ENCODE data around the gene MYO7A.

The MYO7A gene

GRCh38 chr11:77106321-77106720 is 21.7 kb upstream of the MYO7A start:
- TF ChIP-seq, protein P1, sequence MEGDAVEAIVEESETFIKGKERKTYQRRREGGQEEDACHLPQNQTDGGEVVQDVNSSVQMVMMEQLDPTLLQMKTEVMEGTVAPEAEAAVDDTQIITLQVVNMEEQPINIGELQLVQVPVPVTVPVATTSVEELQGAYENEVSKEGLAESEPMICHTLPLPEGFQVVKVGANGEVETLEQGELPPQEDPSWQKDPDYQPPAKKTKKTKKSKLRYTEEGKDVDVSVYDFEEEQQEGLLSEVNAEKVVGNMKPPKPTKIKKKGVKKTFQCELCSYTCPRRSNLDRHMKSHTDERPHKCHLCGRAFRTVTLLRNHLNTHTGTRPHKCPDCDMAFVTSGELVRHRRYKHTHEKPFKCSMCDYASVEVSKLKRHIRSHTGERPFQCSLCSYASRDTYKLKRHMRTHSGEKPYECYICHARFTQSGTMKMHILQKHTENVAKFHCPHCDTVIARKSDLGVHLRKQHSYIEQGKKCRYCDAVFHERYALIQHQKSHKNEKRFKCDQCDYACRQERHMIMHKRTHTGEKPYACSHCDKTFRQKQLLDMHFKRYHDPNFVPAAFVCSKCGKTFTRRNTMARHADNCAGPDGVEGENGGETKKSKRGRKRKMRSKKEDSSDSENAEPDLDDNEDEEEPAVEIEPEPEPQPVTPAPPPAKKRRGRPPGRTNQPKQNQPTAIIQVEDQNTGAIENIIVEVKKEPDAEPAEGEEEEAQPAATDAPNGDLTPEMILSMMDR (IDR thresholded peaks at IDR 0.05; ENCODE audit: low read depth, low read length, poor library complexity, severe bottlenecking) = no peak
- no peak for TF ChIP-seq EZH2phosphoT487 (IDR thresholded peaks at IDR 0.05; ENCODE audit: borderline replicate concordance, low read length)
- Histone ChIP-seq H3K79me2 (ENCODE audit: control insufficient read depth, low read length) (no peaks in the 10 kb centered on the region), H3F3A (ENCODE audit: control insufficient read depth, insufficient read depth) (no peaks in the 10 kb centered on the region), H3K4me1 (ENCODE audit: control insufficient read depth, low read length) (no peaks in the 10 kb centered on the region), H4K20me1 (ENCODE audit: control insufficient read depth, insufficient read depth, low read depth, low read length) (no peaks in the 10 kb centered on the region), H3K4me2 (ENCODE audit: low read length) (no peak overlapping the region), H3K9me2 (replicated peaks; ENCODE audit: control insufficient read depth, low read length) (no peaks in the 10 kb centered on the region), H3K9me3 (ENCODE audit: control insufficient read depth, insufficient read depth, low read length) (no peaks in the 10 kb centered on the region), H3K27ac (ENCODE audit: low read depth, low read length) (no peak overlapping the region), H3K27me3 (ENCODE audit: control insufficient read depth, low read length) (no peaks in the 10 kb centered on the region), H3K4me3 (ENCODE audit: low read length) (no peak overlapping the region), H3K36me3 (ENCODE audit: control insufficient read depth, low read length) (no peaks in the 10 kb centered on the region)

DNA sequence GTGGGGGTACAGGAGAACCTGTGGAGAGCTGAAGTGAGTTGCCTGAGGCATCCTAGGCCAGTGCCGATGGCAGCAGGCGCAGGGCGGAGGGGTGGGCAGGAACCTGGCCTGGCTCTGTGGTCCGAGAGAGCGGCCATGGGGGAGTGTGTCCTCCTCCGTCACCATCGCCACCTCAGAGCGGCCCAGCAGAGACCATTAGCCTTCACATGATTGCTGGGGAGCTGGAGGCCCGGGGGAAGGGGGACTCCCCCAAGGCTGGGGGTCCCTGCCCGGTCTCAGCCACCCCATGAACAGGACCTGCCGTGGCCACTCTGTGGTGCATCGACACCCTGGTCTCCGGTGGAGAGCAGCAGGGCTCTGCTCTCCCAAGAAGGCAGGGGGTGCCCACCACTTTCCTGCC is 21.3 kb upstream of the MYO7A start:
- TF ChIP-seq, protein P1 (IDR thresholded peaks at IDR 0.05; ENCODE audit: low read depth, low read length, poor library complexity, severe bottlenecking) = no peak
- TF ChIP-seq EZH2phosphoT487 (IDR thresholded peaks at IDR 0.05; ENCODE audit: borderline replicate concordance, low read length) = no peak
- no peaks in the 10 kb centered on the region for H3K9me3 ChIP-seq (ENCODE audit: control insufficient read depth, insufficient read depth, low read length)
- H3K9me2 ChIP-seq (replicated peaks; ENCODE audit: control insufficient read depth, low read length) = no peaks in the 10 kb centered on the region
- no peak overlapping the region for H3K27ac ChIP-seq (ENCODE audit: low read depth, low read length)
- H3K4me3 ChIP-seq (ENCODE audit: low read length) = no peak overlapping the region
- H3K36me3 ChIP-seq (ENCODE audit: control insufficient read depth, low read length) = no peaks in the 10 kb centered on the region
- no peaks in the 10 kb centered on the region for H4K20me1 ChIP-seq (ENCODE audit: control insufficient read depth, insufficient read depth, low read depth, low read length)
- H3F3A ChIP-seq (ENCODE audit: control insufficient read depth, insufficient read depth) = no peaks in the 10 kb centered on the region
- H3K4me2 ChIP-seq (ENCODE audit: low read length) = no peak overlapping the region
- H3K79me2 ChIP-seq (ENCODE audit: control insufficient read depth, low read length) = no peaks in the 10 kb centered on the region
- no peaks in the 10 kb centered on the region for H3K4me1 ChIP-seq (ENCODE audit: control insufficient read depth, low read length)
- no peaks in the 10 kb centered on the region for H3K27me3 ChIP-seq (ENCODE audit: control insufficient read depth, low read length)

GRCh38 chr11:77107950-77108349 is 20.1 kb upstream of the MYO7A start:
- Histone ChIP-seq H3K36me3 (ENCODE audit: control insufficient read depth, low read length) (no peaks in the 10 kb centered on the region), H3K9me3 (ENCODE audit: control insufficient read depth, insufficient read depth, low read length) (no peaks in the 10 kb centered on the region), H3K27ac (ENCODE audit: low read depth, low read length) (no peak overlapping the region), H3K27me3 (ENCODE audit: control insufficient read depth, low read length) (no peaks in the 10 kb centered on the region), H3K4me2 (ENCODE audit: low read length) (no peak overlapping the region), H3K4me1 (ENCODE audit: control insufficient read depth, low read length) (no peaks in the 10 kb centered on the region), H4K20me1 (ENCODE audit: control insufficient read depth, insufficient read depth, low read depth, low read length) (no peaks in the 10 kb centered on the region), H3K79me2 (ENCODE audit: control insufficient read depth, low read length) (no peaks in the 10 kb centered on the region), H3K4me3 (ENCODE audit: low read length) (no peak overlapping the region), H3K9me2 (replicated peaks; ENCODE audit: control insufficient read depth, low read length) (no peaks in the 10 kb centered on the region), H3F3A (ENCODE audit: control insufficient read depth, insufficient read depth) (no peaks in the 10 kb centered on the region)
- TF ChIP-seq EZH2phosphoT487 (IDR thresholded peaks at IDR 0.05; ENCODE audit: borderline replicate concordance, low read length) = no peak
- TF ChIP-seq, protein P1 (IDR thresholded peaks at IDR 0.05; ENCODE audit: low read depth, low read length, poor library complexity, severe bottlenecking) = no peak

DNA sequence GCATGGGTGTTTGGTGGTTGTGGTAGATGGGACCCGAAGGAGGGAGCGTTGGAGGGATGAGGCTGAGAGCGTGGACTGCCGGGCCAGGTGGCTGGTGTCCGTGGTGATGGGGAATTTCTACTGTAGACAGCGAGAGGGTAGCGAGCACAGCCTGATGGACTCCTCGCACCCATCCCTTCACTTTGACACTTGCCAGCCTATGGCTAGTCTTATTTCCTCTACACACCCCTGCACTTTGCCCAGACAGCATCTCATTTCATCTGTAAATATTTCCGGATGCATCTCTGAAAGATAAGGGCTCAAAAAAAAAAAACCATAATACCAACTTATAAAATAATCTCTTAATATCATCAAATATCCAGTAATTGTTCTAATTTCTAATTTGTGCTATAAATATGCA is 19.6 kb upstream of the MYO7A start:
- Histone ChIP-seq H3K27ac (ENCODE audit: low read depth, low read length) (no peak overlapping the region), H3K4me1 (ENCODE audit: control insufficient read depth, low read length) (no peaks in the 10 kb centered on the region), H3K79me2 (ENCODE audit: control insufficient read depth, low read length) (no peaks in the 10 kb centered on the region), H3K9me2 (replicated peaks; ENCODE audit: control insufficient read depth, low read length) (no peaks in the 10 kb centered on the region), H3K4me3 (ENCODE audit: low read length) (no peak overlapping the region), H4K20me1 (ENCODE audit: control insufficient read depth, insufficient read depth, low read depth, low read length) (no peaks in the 10 kb centered on the region), H3F3A (ENCODE audit: control insufficient read depth, insufficient read depth) (no peaks in the 10 kb centered on the region), H3K4me2 (ENCODE audit: low read length) (no peak overlapping the region), H3K36me3 (ENCODE audit: control insufficient read depth, low read length) (no peaks in the 10 kb centered on the region), H3K27me3 (ENCODE audit: control insufficient read depth, low read length) (no peaks in the 10 kb centered on the region), H3K9me3 (ENCODE audit: control insufficient read depth, insufficient read depth, low read length) (no peaks in the 10 kb centered on the region)
- TF ChIP-seq, protein P1 (IDR thresholded peaks at IDR 0.05; ENCODE audit: low read depth, low read length, poor library complexity, severe bottlenecking) = no peak
- no peak for TF ChIP-seq EZH2phosphoT487 (IDR thresholded peaks at IDR 0.05; ENCODE audit: borderline replicate concordance, low read length)
